SW480 (cell line): ENCODE data around the gene RRP7A.
A peak's percentile ranks its signal among the peaks of the same experiment; 100 is the strongest.
"Not testable (repeated sequence)": the region's sequence is repeated elsewhere in the genome, so short reads cannot be mapped to it uniquely, and the experiment has no call there.

ENCODE experiments used
- DNase-seq: peaks from one replicate; pipeline ENCODE4 v3.0.0-alpha.2; 2016; ENCODE audit warnings: low spot score

The RRP7A gene

DNA sequence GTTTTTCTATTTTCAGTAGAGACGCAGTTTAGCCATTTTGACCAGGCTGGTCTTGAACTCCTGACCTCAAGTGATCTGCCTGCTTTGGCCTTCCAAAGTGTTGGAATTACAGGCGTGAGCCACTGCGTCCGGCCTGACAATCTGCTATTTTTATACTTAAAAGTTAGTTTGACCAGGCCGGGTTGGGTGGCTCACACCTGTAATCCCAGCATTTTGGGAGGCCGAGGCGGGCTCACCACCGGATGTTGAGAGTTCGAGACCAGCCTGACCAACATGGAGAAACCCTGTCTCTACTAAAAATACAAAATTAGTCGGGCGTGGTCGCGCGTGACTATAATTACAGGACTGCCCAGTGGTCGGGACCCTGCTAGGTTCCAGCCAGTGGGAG lies 19.8 kb downstream of the RRP7A start:
- not testable (repeated sequence) for DNase-seq

DNA sequence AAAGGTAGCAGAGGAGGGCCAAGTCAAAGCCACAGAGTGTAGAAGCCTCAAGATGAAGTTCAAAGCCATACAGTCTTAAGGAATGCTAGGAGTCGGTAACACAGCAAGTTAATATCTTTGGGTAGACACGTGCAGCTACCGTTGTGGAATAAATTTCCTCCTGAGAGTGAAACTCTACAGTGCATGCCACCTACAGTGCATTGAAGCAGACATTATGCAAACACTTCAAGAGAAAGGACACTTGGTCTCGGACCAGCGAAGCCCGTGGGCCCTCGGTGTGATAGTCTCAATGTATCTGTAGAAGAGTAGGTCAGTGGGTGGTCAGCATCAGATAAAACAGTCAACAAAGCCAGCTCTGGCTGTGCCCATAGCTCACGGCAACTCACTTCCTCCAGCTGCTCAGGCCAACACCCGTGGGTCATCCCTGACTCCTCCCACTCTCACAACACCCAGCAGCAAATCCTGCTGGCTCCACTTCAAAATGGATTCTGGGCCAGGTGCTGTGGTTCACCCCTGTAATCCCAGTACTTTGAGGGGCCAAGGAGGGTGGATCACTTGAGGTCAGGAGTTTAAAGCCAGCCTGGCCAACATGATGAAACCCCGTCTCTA lies 24.0 kb downstream of the RRP7A start:
- not testable (repeated sequence) for DNase-seq

DNA sequence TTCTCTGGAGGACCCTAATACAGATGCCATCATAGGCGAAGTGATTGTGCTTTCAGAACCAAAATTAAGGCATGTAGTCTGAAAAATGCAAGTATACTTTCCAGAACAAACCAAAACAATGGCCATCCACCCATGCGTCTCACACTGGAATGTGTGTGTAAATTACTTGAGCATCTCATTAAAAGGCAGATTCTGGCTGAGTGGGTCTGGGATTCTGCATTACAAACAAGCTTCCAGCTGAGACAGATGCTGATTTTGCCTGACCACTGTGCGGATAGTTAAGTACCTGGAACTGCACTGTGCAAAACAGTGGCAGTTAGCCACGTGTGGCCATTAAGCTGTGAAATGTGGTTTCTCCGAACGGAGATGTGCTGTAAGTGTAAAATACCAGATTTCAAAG lies 26.2 kb downstream of the RRP7A start:
- no peak for DNase-seq

DNA sequence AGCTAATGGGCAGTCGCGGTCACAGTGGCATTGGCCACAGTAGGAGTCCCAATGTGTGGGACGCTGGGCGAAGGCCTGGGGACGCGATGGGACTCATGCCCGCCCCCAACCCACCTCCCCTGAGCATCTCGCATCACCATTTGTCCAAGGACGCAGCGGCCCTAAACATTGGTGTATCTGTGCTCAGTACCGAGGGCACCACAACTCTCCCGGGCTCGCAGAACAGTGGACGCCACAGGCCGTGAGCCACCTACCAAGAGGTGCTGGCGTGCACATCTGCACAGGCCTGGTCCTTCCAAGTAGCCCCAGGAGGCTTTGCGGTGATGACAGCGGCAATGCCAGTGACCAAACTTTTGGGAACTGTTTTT lies 27.3 kb downstream of the RRP7A start:
- no peak for DNase-seq

DNA sequence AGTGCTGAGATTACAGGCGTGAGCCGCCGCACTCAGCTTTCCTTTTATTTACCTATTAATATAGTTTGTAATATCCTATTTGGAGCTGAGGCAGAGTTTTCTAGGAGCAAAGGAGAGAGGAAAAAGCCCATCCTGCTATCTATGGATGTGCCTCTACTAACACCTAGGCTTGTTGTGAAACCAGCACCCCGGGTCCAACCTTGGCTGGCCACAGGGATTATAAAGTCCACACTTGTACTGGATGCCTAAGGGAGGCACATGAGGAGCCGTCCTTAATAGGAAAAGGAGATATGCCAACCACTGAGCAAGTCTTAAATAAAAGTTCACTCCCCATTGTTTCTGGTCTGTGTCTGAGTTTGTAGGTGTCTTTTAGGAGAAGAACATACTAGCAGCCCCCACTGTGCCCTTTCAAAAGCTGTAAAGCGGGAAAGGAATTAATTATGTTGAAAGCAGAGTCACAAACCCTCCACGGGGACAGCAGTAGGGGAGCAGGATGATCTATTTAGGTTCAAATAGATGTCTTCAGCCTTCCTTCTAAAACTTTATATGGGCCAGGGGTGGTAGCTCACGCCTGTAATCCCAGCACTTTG lies 29.3 kb downstream of the RRP7A start:
- no peak for DNase-seq

DNA sequence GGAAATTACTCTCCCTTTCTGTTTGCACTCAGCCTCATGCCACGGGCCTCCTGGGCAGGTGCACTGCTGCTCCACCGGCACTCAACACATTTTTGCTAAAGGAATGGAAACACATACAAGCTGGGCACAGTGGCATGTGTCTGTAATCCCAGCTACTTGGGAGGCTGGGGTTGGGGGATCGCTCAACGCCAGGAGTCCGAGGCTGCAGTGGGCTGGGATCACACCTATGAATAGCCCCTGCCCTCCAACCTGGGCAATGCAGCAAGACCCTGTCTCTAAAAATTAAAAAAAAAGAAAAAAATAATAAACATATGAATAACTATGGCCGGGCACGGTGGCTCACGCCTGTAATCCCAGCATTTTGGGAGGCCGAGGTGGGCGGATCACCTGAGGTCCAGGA lies 30.6 kb downstream of the RRP7A start:
- no peak for DNase-seq

DNA sequence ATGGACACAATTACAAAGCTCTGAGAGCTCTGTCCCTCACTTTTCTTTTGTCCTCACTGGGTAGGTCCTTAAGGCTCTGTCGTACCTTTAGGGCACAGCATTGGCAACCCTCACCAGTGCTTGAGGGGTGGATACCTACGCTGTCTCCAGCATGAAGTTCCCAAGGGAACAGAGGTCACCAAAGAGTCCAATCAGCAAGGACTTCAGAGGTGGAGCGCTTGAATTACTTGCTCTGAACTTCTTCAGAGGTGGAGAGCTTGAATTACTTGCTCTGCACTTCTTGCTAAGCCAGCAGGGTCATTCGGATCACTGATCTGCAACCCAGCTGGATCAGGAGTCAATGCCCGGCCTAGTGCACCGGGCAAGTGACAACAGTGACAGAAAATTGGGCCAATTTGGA lies 35.1 kb downstream of the RRP7A start:
- no peak for DNase-seq

DNA sequence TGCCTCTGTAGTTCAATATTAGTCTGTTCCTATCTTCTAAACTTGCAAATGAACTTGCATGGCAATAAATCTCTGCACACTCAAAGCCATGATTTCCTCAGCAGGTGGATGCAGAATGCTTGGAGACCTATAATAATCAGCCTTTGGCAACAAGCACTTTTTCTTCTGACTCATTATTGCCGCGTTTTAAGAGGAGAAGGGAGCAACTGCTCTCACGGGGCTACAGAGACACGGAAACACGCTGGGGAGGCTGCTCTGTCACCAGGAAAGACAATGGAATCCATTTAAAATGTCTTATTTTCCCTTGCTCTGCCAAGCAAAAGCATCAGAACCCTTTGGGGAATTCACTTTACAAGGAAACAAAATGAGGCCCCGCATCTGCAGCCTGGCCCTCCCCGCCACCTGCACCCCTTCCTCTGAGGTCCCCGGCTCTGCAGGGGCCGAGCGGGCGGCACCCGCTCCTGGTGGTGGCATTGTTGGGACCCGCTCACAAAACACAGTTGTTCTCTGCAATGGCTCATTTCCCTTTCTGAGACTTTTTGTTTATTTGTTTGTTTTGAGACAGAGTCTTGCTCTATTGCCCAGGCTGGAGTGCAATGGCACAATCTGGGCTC lies 35.9 kb downstream of the RRP7A start:
- DNase-seq, result not testable (repeated sequence)

DNA sequence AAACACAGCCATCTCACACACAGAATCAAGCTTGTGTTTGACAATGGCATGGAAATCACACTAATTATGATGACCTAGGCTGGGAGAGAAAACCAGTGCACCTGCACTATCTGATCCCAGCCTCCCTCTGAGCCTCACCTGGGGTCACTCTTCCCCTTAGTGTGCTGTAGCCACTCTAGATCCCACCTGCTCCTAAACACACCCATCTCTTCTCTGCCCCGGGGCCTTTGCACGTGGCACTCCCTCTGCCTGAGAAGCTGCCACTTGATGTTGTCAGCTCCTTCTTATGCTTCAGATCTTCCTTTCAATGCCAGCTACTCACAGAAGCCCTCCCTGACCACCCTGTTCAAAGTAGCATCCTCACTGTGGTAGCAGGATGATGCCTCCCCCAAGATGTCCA lies 44.5 kb downstream of the RRP7A start:
- DNase-seq, result no peak

DNA sequence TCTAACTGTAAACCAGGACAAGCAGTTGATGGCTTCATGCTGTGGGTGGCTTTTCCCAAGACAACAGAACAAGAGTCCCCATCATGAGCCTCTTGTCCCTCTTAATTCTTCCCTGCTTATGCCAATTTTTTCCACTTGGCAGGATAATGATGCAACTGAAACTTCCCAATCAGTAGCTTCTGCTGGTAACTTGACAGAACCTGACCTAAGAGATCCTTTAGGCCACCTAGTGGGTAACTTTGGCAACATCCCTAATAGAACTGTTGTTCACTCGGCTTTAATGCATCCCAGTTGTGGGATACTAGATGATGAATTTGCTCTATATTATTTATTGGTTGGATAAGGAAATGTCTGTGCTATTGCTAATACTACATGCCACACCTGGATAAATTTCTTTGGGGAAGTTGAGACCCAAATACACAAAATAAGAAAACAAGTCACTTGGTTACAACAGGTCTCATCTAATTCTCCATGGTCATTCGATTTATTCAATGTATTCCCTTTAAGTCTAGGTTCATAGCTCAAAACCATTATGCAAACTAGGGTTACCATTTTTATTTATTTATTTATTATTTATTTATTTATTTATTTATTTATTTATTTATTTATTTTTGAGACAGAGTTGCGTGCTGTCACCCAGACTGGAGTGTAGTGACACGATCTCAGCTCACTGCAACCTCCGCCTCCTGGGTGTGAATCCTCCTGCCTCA lies 46.0 kb downstream of the RRP7A start:
- DNase-seq, result peak; percentile 65

DNA sequence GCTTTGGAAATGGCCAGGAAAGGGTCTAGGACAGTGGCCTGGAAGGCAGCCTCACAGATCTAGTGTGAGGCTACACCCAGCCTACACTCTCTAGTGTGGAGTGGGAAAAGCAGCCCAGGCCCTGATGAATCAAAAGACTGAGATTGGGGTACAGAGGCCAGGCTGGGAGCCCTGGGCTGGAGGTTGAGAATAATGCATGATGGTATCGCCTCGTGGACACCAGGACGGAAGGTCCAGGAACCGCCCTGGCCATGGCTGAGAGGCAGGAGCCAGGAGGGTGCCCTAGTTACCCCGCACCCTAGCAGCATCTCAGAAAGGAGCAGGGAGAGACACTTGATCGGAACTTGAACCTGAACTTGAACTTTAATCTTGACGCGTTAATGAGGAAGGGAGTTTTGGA lies 46.9 kb downstream of the RRP7A start:
- no peak for DNase-seq

DNA sequence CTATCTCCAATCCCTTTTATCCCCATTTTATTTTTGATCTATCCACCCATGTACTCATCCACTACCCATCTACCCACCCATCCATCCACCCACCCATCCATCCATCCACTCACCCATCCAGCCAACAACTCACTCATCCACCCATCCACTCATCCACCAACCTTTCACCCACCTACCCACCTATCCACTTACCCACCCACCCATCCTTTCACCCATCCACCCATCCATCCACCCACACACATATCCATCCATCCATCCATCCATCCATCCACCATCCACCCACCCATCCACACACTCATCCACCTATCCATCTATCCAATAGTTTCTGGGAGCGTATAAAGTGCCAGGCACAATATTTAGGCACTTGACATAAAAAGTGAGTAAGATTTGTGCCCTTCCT lies 48.2 kb downstream of the RRP7A start:
- no peak for DNase-seq

DNA sequence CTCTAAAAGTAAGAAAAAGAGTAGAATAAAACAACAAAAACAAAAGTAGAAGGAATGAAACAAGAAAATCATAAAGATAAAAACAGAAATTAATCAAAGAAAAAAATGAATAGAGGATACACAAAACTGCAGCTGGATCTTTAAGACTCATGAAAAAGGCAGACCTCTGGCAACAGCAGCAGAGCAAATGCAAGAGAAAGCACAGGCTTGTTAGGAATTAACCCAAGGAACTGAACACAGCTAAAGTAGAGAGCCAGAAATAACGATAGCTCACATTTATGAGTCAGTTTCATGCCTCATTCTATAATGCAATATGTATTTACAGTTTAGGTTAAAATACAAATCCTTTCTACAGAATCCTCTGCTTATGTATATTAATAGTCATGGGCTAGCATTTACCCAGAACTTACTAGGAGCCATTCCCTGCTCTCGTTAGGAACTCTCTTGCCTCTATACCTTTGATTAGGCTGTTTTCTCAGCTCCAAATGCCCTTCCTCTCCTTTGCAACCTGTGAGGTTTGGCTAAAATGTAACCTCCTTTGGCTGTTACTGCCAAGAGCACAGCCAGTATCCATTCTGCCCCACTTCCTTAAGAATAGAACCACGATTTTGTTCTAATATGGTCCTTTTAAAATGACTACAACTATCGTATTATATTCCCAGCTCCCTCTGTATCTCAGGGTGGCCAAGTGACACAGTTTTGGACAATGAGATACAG lies 49.1 kb downstream of the RRP7A start:
- no peak for DNase-seq

DNA sequence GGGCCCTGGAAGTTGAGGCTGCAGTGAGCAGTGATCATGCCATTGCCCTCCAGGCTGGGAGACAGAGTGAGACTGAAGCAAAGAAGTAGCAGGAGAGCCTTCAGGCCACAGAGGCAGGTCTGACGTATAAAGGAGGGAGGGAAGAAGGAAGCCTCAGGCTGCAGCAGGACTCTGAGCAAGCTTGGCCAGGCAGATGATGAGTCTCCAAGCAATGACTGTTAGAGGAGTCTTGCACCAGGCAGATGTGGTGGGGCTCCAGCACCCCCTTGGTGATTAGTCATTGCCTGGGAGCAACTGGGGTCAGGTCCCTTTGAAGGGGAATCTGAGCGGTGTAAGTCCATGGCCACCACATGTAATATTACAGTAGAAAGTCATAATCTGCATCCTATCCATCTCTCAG lies 50.8 kb downstream of the RRP7A start:
- no peak for DNase-seq

DNA sequence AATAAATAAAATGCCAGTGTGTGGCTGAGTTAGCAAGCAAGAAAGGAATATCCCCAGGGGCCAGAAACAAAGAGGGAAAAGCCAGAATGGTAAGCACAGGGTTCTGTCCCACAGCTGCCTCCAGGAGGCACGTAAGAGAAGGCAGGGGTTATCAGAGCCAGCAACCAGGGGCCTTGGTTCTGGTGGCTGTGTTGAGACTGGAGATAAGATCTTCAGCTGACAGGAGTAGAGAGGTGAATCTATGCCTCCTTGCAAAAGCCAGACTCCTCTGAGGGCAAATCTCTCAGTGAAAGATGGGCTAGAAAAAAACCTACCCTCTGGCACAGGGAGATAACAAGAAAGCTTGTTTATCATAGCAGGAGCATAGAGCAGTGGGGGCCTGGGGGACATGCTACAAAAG lies 57.6 kb downstream of the RRP7A start:
- DNase-seq, result no peak

DNA sequence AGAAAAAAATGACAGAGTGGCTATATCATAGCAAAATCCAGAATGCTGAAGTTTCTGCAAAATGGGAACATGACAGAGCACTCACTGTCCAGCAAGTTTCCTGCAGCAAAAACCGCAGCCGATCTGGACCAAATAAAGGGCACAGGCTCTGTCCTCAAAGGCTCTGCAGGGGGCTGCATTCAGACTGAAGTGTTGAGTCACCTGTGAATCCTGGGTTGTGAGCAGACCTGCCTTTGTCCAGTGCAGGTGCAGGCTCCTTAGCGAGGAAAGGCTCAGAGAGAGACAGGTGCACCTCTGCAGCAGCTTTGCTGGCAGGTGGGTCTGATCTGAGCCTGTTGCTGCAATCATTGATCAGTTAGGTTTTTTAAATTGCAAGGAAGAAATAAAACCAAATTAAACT lies 58.1 kb downstream of the RRP7A start:
- no peak for DNase-seq
